ENCODE results near the gene GPC6. TPM values are rescaled to one million over a fixed set of nuclear protein-coding genes. Genes with fewer than 3 reads are reported as not detected.

Gene GPC6
- polyA plus RNA-seq, 1 donor (not counting 4 experiments of a cell fraction or from before 2014, with no cell fraction given) = 0.42 TPM

- H3K4me1 ChIP-seq (ENCODE audit: control insufficient read depth, extremely low read depth, insufficient read depth, low read length) = no peaks in the 10 kb centered on the region
- DNase-seq (ENCODE audit: low read depth, low spot score) (no peak), FAIRE-seq (no peak)
- H3K36me3 ChIP-seq (ENCODE audit: control insufficient read depth in 2 of 2, extremely low read depth in 1 of 2, insufficient read depth in 2 of 2, low read length in 2 of 2) = no peaks in the 10 kb centered on the region
- H3K9ac ChIP-seq (ENCODE audit: control insufficient read depth, extremely low read depth, insufficient read depth, low read length) = no peak overlapping the region
- H3K27me3 ChIP-seq (ENCODE audit: control insufficient read depth, extremely low read depth, insufficient read depth, low read length) = no peaks in the 10 kb centered on the region
- no peaks in the 10 kb centered on the region for H3K9me3 ChIP-seq (ENCODE audit: control insufficient read depth, low read depth, low read length)
- H3K4me2 ChIP-seq (ENCODE audit: control insufficient read depth, extremely low read depth, insufficient read depth, low read depth, low read length) = no peak overlapping the region
- no peak overlapping the region for H3K27ac ChIP-seq (ENCODE audit: control insufficient read depth, insufficient read depth, low read length)
- no peaks in the 10 kb centered on the region for H4K20me1 ChIP-seq (ENCODE audit: control insufficient read depth, extremely low read depth, insufficient read depth, low read length)
- no peak overlapping the region for H2AFZ ChIP-seq (ENCODE audit: control insufficient read depth, low read length)
- no peak overlapping the region for H3K4me3 ChIP-seq (ENCODE audit: control insufficient read depth in 2 of 3, extremely low read depth in 1 of 3, insufficient read depth in 2 of 3, low read depth in 1 of 3, low read length in 3 of 3)
- TF ChIP-seq CTCF (optimal IDR thresholded peaks at IDR 0.05 in 1 of 3, IDR thresholded peaks at IDR 0.05 in 1 of 3, conservative IDR thresholded peaks at IDR 0.05 in 1 of 3; ENCODE audit: extremely low read depth in 1 of 3, insufficient read depth in 2 of 3, low read length in 3 of 3) (no peak), EZH2 (IDR thresholded peaks at IDR 0.05; ENCODE audit: low read length) (no peak)
- no peaks in the 10 kb centered on the region for H3K9me1 ChIP-seq (ENCODE audit: control insufficient read depth, extremely low read depth, insufficient read depth, low read length)
- dilution Hi-C loops (cut with MboI; ENCODE audit: extremely low pct_ligation_motif_present, low sequenced_read_pairs) = no loop called here
- no peaks in the 10 kb centered on the region for H3K79me2 ChIP-seq (ENCODE audit: control insufficient read depth, insufficient read depth, low read length)
Measured at GRCh38 chr13:94163535-94163934, 936.9 kb downstream of the GPC6 start.

- H3K9me1 ChIP-seq (ENCODE audit: control insufficient read depth, extremely low read depth, insufficient read depth, low read length) = no peaks in the 10 kb centered on the region
- H4K20me1 ChIP-seq (ENCODE audit: control insufficient read depth, extremely low read depth, insufficient read depth, low read length) = no peaks in the 10 kb centered on the region
- no peaks in the 10 kb centered on the region for H3K4me1 ChIP-seq (ENCODE audit: control insufficient read depth, extremely low read depth, insufficient read depth, low read length)
- TF ChIP-seq EZH2 (IDR thresholded peaks at IDR 0.05; ENCODE audit: low read length) (no peak), CTCF (optimal IDR thresholded peaks at IDR 0.05 in 1 of 3, IDR thresholded peaks at IDR 0.05 in 1 of 3, conservative IDR thresholded peaks at IDR 0.05 in 1 of 3; ENCODE audit: extremely low read depth in 1 of 3, insufficient read depth in 2 of 3, low read length in 3 of 3) (no peak)
- no peak overlapping the region for H3K9ac ChIP-seq (ENCODE audit: control insufficient read depth, extremely low read depth, insufficient read depth, low read length)
- H3K9me3 ChIP-seq (ENCODE audit: control insufficient read depth, low read depth, low read length) = no peaks in the 10 kb centered on the region
- H3K4me2 ChIP-seq (ENCODE audit: control insufficient read depth, extremely low read depth, insufficient read depth, low read depth, low read length) = no peak overlapping the region
- no peak for FAIRE-seq
- H3K79me2 ChIP-seq (ENCODE audit: control insufficient read depth, insufficient read depth, low read length) = no peaks in the 10 kb centered on the region
- H3K36me3 ChIP-seq (ENCODE audit: control insufficient read depth in 2 of 2, extremely low read depth in 1 of 2, insufficient read depth in 2 of 2, low read length in 2 of 2) = no peaks in the 10 kb centered on the region
- H3K4me3 ChIP-seq (ENCODE audit: control insufficient read depth in 2 of 3, extremely low read depth in 1 of 3, insufficient read depth in 2 of 3, low read depth in 1 of 3, low read length in 3 of 3) = no peak overlapping the region
- H3K27me3 ChIP-seq (ENCODE audit: control insufficient read depth, extremely low read depth, insufficient read depth, low read length) = no peaks in the 10 kb centered on the region
- dilution Hi-C loops (cut with MboI; ENCODE audit: extremely low pct_ligation_motif_present, low sequenced_read_pairs) = no loop called here
- no peak overlapping the region for H3K27ac ChIP-seq (ENCODE audit: control insufficient read depth, insufficient read depth, low read length)
- no peak overlapping the region for H2AFZ ChIP-seq (ENCODE audit: control insufficient read depth, low read length)
- no peak for DNase-seq (ENCODE audit: low read depth, low spot score)
Measured at GRCh38 chr13:94168783-94169453, 942.3 kb downstream of the GPC6 start.

All from keratinocyte (primary cell).